Activated CD8-positive, alpha-beta T cell treated with anti-CD3 and anti-CD28 coated beads for 36 hours (primary cell): ENCODE data around the gene INO80B. TPM values are rescaled to one million over a fixed set of nuclear protein-coding genes. Genes with fewer than 3 reads are reported as not detected.

Experiments
- ATAC-seq: fragments of 200-7000 bp; cut with Tn5 transposase; one replicate; pipeline ENCODE4 v1.10.0; 2021; ENCODE audit warnings: mild to moderate bottlenecking, moderate library complexity
- CTCF ChIA-PET: fragments of 350-600 bp; sonication (Branson Sonifier 250); formaldehyde crosslinking; loops from one replicate; lab custom pipeline; 2021; ENCODE audit warnings: antibody characterized with exemption; lab: Charles Lee
- POLR2A ChIA-PET: fragments of 350-600 bp; sonication (Branson Sonifier 250); formaldehyde crosslinking; loops from one replicate; lab custom pipeline; 2021; ENCODE audit warnings: antibody characterized with exemption; lab: Charles Lee
- DNase-seq: peaks from one replicate; pipeline ENCODE4 v3.0.0-alpha.2; 2020
- H3K27ac Mint-ChIP-seq: one replicate; pipeline ENCODE4 v1.8.0; 2021; ENCODE audit warnings: mild to moderate bottlenecking, mixed read lengths
- H3K27me3 Mint-ChIP-seq: one replicate; pipeline ENCODE4 v1.8.0; 2021; ENCODE audit warnings: mixed read lengths
- H3K36me3 Mint-ChIP-seq: one replicate; pipeline ENCODE4 v1.8.0; 2021; ENCODE audit warnings: low read depth, mixed read lengths
- H3K4me1 Mint-ChIP-seq: one replicate; pipeline ENCODE4 v1.8.0; 2021; ENCODE audit warnings: low read depth, mixed read lengths
- H3K4me3 Mint-ChIP-seq: one replicate; pipeline ENCODE4 v1.8.0; 2021; ENCODE audit warnings: mild to moderate bottlenecking, moderate library complexity, mixed read lengths
- H3K9me3 Mint-ChIP-seq: one replicate; pipeline ENCODE4 v1.8.0; 2021; ENCODE audit warnings: mixed read lengths
- intact Hi-C: fragments of 100-400 bp; cut with micrococcal nuclease; formaldehyde crosslinking; loops from one replicate; pipeline ENCODE4 v1.10.0; 2022
- total RNA-seq, 2 experiments: library from RNA; stranded (reverse); gene quantifications; one replicate each; pipeline ENCODE4 v1.2.3, GENCODE V29; 2021
- TF ChIP-seq, protein P1 (sequence below): fragments of 200-600 bp; IDR thresholded peaks from one replicate; pipeline ENCODE4 v1.8.0; 2022; ENCODE audit warnings: antibody characterized with exemption, mild to moderate bottlenecking

INO80B gene
- total RNA-seq, 2 experiments from 2014 or later = 23.9 to 24.2 TPM

DNA sequence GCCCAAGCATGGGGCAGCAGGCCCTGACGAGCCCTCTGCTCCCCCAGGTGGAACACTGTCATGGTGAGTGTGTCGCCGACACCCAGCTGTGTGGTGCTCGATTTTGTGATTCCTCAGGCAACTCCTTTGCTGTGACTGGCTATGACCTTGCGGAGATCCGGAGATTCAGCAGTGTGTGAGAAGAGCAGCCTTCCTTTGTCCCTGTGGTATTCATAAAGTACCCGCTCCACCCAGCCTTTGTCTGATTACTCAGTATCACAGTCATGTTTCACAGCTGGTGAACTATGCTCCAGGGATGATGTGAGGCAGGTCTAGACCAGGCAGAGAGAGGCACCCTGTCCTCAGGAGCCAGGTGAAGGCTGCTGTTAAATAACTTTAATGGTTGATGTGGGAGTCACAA lies 29.4 kb upstream of the INO80B start:
- intact Hi-C loops = no loop called here
- TF ChIP-seq, protein P1, sequence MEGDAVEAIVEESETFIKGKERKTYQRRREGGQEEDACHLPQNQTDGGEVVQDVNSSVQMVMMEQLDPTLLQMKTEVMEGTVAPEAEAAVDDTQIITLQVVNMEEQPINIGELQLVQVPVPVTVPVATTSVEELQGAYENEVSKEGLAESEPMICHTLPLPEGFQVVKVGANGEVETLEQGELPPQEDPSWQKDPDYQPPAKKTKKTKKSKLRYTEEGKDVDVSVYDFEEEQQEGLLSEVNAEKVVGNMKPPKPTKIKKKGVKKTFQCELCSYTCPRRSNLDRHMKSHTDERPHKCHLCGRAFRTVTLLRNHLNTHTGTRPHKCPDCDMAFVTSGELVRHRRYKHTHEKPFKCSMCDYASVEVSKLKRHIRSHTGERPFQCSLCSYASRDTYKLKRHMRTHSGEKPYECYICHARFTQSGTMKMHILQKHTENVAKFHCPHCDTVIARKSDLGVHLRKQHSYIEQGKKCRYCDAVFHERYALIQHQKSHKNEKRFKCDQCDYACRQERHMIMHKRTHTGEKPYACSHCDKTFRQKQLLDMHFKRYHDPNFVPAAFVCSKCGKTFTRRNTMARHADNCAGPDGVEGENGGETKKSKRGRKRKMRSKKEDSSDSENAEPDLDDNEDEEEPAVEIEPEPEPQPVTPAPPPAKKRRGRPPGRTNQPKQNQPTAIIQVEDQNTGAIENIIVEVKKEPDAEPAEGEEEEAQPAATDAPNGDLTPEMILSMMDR = no peak
- Mint-ChIP-seq H3K27me3 (no peaks in the 10 kb centered on the region), H3K36me3 (peaks cover 20% of the 10 kb centered on the region), H3K4me3 (no peak overlapping the region), H3K9me3 (no peaks in the 10 kb centered on the region), H3K4me1 (peaks cover 11% of the 10 kb centered on the region), H3K27ac (no peak overlapping the region)
- ATAC-seq = no peak
- ChIA-PET CTCF (no interaction called here), POLR2A (no interaction called here)
- no peak for DNase-seq

- H3K36me3 Mint-ChIP-seq = peaks cover 20% of the 10 kb centered on the region
- H3K27me3 Mint-ChIP-seq = no peaks in the 10 kb centered on the region
- H3K4me3 Mint-ChIP-seq = no peak overlapping the region
- TF ChIP-seq, protein P1 = no peak
- no peaks in the 10 kb centered on the region for H3K9me3 Mint-ChIP-seq
- H3K27ac Mint-ChIP-seq = no peak overlapping the region
- ChIA-PET CTCF (no interaction called here), POLR2A (interaction anchor here (1.1 kb wide), 1 partner anchor 14 kb away, joined by 3 read pairs; no protein-coding TSS in a partner anchor)
- ATAC-seq = no peak
- DNase-seq = no peak
- intact Hi-C loops = no loop called here
- peaks cover 8% of the 10 kb centered on the region for H3K4me1 Mint-ChIP-seq
Measured at GRCh38 chr2:74426181-74426758, 28.6 kb upstream of the INO80B start.

DNA sequence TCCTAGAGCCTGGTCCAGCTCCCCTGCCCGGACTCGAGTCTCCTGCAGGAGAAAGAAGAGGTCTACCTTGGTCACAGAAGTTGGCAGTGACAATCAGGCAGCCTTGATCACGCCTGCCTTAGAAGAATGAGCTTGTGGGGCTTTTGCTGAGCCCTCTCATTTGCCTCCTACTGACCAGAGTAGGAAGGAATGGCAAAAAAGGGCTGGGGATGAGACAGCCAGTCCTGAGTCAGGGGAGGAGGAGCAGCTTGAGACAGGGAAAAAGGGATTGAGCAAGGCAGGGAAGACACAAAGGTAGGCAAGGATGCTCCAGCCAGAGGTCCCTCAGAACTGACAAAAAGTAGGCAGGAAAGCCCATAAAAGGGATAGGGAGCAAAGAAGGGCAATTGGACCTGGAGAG lies 27.3 kb upstream of the INO80B start:
- ChIA-PET CTCF (interaction anchor here (1.0 kb wide), 1 partner anchor 92 kb away, joined by 3 read pairs; no protein-coding TSS in a partner anchor), POLR2A (interaction anchor here (1.1 kb wide), 1 partner anchor 13 kb away, joined by 3 read pairs; no protein-coding TSS in a partner anchor)
- DNase-seq (no peak), ATAC-seq (no peak)
- H3K9me3 Mint-ChIP-seq = no peaks in the 10 kb centered on the region
- intact Hi-C loops = no loop called here
- no peak overlapping the region for H3K4me3 Mint-ChIP-seq
- peaks cover 8% of the 10 kb centered on the region for H3K4me1 Mint-ChIP-seq
- no peaks in the 10 kb centered on the region for H3K27me3 Mint-ChIP-seq
- no peak overlapping the region for H3K27ac Mint-ChIP-seq
- H3K36me3 Mint-ChIP-seq = peaks cover 16% of the 10 kb centered on the region
- TF ChIP-seq, protein P1 = no peak

DNA sequence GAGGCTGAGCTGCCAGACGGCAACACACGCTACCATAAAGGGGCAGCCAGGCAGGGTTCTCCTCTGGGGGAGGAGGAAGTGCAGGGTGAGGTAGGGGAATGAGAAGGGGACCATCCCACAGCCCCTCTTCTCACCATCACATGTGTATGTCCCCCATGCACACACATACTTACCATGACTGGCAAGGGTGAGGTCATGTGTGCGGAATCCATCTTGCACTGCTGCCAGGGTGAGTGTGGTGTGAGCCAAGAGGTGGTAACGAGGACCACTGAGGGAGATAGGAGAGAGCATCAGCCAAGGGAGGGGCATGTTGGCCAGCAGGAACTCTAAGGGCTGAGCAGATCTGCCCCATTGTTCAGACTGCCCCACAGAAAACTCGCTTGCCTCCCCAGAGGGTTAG lies 26.2 kb upstream of the INO80B start:
- H3K36me3 Mint-ChIP-seq = peaks cover 7% of the 10 kb centered on the region

More for the DNA sequence above, 26.2 kb upstream of the INO80B start:
- H3K9me3 Mint-ChIP-seq = no peaks in the 10 kb centered on the region
- no peak overlapping the region for H3K27ac Mint-ChIP-seq
- no peak overlapping the region for H3K4me3 Mint-ChIP-seq
- CTCF ChIA-PET = interaction anchor here (1.2 kb wide), 1 partner anchor 14 kb away, joined by 3 read pairs; no protein-coding TSS in a partner anchor
- intact Hi-C loops = no loop called here
- ATAC-seq (no peak), DNase-seq (no peak)
- POLR2A ChIA-PET = no interaction called here
- TF ChIP-seq, protein P1 = no peak
- H3K4me1 Mint-ChIP-seq = no peaks in the 10 kb centered on the region
- no peaks in the 10 kb centered on the region for H3K27me3 Mint-ChIP-seq
